Right hindlimb (tissue), 1 donor: ENCODE data around the gene PDE6D.
"Not testable (repeated sequence)": the region's sequence is repeated elsewhere in the genome, so short reads cannot be mapped to it uniquely, and the experiment has no call there.

ENCODE experiments used
- DNase-seq: peaks from one replicate; pipeline ENCODE4 v3.0.0-alpha.2; 2018

The PDE6D gene

DNA sequence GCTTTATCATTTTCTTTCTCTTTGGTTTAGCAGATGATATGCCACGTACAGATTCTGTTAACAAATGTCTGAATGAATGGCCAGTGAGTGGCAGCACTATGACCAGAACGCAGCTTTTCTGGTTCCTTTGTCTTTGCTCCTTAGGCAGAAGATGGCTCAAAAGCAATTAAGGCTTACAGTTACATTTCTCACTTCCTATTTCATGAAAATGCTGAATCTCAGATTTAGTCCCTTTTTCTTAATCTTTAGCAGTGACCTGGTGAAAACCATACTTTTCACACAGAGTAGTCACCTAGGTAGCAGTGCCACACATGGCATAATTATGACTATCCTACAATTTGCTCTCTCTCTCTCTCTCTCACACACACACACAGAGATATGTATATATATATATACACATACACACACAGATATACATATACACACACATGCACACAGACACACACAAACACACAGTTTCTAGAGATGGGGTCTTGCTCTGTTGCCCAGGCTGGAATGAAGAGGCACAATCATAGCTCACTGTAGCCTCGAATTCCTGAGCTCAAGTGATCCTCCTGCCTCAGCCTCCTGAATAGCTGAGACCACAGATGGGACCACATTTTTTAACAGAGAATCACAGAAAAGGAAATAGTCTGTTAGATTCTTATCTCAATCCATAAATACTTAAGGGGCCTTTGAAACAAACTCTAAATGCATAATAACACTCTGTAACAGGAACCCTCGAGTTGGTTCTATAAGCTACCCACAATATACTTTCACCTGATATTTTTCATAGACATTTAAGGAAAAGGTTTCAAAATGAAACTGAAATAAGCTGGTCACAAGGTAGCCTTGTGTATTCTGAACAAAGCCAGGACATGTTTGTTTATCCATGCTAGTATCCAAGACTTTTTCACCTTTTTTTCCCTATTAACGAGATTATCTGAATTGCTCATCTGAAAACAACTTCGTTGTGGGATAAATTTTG, 11.6 kb downstream of the PDE6D start:
- no peak for DNase-seq

DNA sequence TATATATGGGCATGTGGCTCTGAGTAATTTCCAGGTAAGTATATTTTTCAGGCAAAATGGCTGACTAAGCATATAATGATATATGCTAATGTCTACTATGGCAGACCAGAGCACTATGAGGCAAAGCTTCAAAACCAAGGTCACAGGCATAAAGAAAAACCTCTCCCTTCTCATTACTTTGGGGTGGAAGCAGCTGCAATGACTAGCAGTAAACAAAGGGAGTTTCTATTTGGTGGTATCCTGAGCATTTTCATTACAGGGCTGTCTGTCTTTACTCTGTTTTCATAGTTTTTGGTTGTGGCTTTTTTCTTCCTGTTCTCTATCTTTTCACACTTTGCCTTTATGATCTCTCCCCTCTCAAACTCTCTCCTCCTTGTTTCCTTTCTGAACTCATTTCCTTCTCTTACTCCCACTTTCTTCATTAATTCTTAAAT, 15.6 kb downstream of the PDE6D start:
- DNase-seq = no peak

DNA sequence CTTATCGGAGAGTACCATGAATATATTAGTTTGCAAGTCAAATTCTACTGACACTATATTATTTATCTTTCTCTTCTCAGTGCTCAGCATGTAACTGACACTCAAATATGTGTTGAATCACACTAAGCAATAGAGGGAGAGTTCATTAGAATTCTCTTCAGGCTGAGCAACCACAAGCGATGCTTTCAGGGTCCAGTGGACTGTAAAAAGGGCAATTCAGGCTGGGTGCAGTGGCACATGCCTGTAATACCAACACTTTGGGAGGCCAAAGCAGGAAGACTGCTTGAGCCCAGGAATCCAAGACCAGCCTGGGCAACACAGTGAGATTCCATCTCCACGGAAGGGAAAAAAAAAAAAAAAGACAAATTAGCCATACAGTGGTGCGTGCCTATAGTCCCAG, 16.3 kb downstream of the PDE6D start:
- DNase-seq = no peak

DNA sequence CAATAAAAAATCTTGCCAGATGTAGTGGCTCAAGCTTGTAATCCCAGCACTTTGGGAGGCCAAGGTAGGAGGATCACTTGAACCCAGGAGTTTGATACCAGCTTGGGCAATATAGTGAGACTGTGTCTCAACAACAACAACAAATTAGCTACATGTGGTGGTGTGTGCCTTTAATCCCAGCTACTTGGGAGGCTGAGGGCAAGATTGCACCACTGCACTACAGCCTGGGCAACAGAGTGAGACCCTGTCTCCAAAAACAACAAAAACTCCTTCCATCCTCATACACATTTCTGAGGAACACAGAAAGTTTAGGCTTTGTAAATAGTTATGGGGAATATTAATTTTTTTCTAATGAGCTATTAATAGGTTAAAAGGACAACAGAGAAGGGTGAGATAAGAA, 17.0 kb downstream of the PDE6D start:
- no peak for DNase-seq

DNA sequence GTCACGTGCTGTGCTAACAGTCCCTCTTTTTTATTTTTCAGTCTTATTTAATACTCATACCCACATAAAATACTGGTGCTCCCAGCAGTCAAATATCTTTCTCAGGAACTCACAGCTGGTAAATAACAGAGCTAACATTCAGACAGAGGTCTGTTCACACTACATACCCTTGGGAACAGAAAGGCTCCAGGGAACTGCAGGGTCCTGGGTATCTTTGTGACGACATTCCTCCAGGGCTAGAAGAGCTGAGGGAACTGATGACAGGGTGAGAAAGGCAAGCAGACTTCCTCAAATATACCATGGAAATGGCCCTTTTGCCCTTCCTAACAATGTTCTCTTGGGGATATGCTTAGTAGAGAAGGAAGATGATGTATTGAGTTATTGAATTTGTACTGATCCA, 19.3 kb downstream of the PDE6D start:
- DNase-seq = no peak

DNA sequence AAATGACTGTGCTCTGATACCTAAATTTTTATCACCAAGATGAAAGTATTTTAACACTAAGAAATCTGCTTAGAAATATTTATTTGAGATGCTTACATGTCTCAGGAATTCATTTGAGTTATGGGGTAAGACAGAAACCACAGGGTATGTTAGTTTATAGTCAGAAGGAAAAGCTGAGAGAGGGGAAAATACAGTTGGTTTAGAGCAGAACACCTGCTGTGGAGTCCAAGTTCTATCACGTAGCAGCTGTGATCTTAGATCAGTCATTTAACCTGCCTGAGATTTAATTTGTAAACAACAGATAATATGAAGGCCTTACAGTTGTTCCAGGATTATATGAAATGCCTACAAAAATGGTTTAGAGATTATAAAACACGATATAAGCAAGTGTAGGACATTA, 29.0 kb downstream of the PDE6D start:
- no peak for DNase-seq

DNA sequence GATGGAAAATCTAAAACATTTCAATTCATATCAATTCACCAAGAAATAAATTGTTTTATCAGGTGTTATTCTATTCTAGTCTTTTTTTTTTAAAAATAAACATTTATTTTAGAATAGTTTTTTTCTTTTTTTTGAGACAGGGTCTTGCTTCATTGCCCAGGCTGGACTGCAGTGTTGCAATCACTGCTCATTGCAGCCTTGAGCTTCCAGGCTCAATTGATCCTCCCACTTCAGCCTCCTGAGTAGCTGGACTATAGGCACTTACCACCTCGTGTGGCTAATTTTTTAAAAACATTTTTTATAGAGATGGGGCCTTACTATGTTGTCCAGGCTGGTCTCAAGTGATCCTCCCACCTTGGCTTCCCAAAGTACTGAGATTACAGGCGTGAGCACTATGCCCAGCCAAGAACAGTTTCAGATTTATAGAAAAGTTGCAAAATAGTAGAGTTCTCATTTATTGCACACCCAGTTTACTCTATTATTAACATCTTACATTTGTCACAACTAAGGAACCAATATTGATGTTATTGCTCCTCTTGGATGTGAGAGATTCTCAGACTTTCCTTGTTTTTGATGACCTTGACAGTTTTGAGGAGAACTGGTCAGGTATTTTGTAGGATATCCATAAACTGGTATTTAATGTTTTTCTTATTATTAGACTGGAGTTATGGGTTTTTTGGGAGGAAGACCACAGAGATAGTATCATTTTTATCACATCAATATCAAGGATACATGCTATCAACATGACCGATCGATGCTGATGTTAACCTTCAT, 29.9 kb downstream of the PDE6D start:
- no peak for DNase-seq

DNA sequence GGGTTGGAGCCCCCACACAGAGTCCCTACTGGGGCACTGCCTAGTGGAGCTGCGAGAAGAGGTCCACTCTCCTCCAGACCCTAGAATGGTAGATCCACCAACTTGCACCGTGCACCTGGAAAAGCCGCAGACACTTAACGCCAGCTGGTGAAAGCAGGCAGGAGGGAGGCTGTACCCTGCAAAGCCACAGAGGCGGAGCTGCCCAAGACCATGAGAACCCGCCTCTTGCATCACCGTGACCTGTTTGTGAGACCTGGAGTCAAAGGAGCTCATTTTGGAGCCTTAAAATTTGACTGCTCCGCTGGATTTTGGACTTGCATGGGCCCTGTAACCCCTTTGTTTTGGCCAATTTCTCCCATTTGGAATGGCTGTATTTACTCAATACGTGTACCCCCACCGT, 32.1 kb downstream of the PDE6D start:
- not testable (repeated sequence) for DNase-seq

GRCh38 chr2:231748153-231748896, 32.8 kb downstream of the PDE6D start:
- not testable (repeated sequence) for DNase-seq

- DNase-seq = no peak
These were observed 35.6 kb downstream of the PDE6D start for GRCh38 chr2:231745303-231746038.

- no peak for DNase-seq
These were observed 37.5 kb downstream of the PDE6D start for GRCh38 chr2:231743376-231744116.

- no peak for DNase-seq
These were observed 43.3 kb downstream of the PDE6D start for GRCh38 chr2:231737761-231738160.

GRCh38 chr2:231732604-231733003, 48.5 kb downstream of the PDE6D start:
- no peak for DNase-seq

DNA sequence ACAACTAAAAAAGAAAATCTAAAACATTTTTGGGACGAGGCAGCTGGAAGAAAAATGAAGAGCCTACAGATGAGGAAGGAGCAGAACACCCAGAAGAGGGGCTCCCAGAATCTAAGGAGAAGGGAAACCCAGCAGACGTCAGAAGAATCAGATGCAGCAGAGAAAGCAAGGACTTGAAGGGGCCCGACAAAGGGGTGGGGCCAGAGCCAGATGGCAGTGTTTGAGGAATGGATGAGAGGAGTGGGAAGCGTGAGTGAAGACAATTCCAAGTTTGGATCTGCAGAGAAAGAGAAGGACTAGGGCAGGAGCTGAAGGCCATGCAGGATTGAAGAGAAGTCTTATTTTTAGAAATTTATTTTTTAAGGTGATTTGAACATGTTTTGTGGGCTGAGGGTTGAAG, 53.5 kb downstream of the PDE6D start:
- DNase-seq = no peak

DNA sequence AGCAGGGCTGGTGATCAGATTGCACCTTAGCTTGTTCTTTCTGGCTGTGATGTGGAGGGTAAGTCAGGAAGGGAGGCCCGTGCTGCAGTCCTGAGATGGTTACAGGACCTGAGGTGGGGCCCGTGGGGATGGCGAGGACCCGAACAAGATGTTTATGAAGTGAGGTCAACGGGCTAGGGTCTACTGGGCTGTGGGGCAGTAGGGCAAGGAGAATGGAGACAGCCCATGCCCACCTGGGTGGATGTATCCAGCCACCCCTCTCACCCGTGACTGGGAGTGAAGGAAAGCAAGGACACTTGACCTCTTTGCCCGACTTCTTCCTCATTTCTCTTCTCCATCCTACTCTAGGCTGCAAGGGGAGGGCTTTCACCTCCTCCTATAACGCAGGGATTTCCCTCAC, 54.8 kb downstream of the PDE6D start:
- no peak for DNase-seq

DNA sequence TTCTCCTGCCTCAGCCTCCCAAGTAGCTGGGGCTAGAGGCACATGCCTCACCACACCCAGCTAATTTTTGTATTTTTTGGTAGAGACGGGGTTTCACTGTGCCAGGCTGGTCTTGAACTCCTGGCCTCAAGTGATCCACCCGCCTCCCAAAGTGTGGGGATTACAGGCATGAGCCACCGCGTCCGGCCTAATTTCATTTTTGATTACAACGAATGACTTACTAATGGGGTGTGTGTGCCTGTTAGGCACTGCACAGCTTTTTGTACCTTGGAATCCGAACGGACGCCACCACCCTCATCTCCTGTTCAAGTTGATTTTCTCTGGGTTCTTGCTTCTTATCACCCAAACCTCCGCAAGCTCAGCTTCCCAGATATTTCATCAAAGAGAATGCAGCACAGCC, 55.6 kb downstream of the PDE6D start:
- DNase-seq = no peak

DNA sequence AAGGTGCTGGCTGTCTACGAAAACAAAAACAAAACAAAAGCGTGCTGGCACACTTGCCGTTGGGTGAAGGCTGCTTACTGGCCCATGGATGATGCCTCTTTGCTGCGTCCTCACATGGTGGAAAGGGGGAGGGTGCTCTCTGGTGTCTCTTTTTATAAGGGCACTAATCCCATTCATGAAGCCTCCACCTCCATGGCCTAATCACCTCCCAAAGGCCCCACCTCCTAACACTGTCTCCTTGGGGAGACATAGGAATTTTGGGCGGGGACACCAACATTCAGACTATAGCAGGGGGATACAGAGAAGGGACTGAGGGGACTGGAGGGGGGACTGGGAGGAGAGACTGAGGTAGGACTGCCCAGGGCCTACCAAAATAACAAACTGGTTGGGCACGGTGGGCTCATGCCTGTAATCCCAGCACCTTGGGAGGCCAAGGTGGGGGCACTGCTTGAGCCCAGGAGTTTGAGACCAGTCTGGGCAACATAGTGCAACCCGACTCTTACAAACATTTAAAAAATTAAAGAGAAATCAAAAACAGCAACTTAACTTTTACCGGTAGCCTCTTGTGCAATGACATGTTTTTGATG, 58.3 kb downstream of the PDE6D start:
- no peak for DNase-seq

- DNase-seq = no peak
These were observed 59.8 kb downstream of the PDE6D start for GRCh38 chr2:231720987-231721966.

DNA sequence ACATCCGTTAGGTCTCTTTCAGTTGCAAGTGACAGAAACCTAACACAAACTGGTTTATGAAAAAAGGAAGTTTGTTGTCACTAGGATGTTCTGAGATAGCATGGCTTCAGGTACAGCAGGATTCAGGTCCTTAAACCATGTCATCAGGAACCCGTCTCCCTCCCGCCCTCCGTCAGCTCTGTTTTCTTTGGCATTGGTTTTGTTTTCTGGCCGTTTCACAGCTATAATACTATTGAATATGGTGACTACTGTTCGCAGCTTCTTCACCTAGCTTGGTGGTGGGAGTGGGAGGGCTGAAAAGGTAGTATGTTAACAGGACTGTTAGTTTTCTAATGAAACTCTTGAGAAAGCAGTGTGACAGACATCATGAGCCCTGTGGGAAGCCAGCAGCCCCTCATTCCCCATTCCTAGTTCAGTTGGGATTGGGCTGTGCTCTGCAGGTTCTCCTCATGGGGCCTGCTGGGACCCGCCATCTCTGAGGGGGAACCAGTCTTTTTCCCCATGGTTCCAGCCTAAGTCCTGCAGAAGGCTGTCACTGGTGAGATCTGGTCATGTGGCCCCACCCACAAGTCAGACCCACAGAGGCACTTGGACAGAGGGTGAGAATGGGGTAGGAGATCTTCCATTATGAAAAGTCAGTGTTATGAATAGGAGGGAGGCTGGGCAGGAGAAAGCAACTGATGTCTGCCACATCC, 60.6 kb downstream of the PDE6D start:
- no peak for DNase-seq
